Pulmonary artery endothelial cell (primary cell): ENCODE measurements around the gene UBR1. TPM values are rescaled to one million over a fixed set of nuclear protein-coding genes. Genes with fewer than 3 reads are reported as not detected.
"Not testable (repeated sequence)": the region's sequence is repeated elsewhere in the genome, so short reads cannot be mapped to it uniquely, and the experiment has no call there.

Experiments
- DNase-seq: peaks from one replicate; pipeline ENCODE4 v3.0.0-alpha.2; 2011; ENCODE audit warnings: low read depth, low spot score
- total RNA-seq: library from RNA; depleted of rRNA; stranded (reverse); fragments of >200 nt; gene quantifications from 2 replicates; pipeline ENCODE4 v1.2.3, GENCODE V29; 2014

The UBR1 gene
- total RNA-seq: 25.7 and 39.5 TPM in 2 replicates

- peak; percentile 84 for DNase-seq
Observed at GRCh38 chr15:43105778-43106485, at the start of gene UBR1. Gene UBR1, minus strand, starts transcription at chr15:43106038. Its CDS starts 16 bp downstream, at chr15:43106022.

GRCh38 chr15:43153269-43153668, 47.4 kb upstream of the UBR1 start:
- DNase-seq: no peak

- DNase-seq: no peak
Observed at GRCh38 chr15:43151688-43152087, 45.9 kb upstream of the UBR1 start.

GRCh38 chr15:43150191-43150929, 44.5 kb upstream of the UBR1 start:
- DNase-seq: no peak

GRCh38 chr15:43146184-43146583, 40.3 kb upstream of the UBR1 start:
- DNase-seq: no peak

GRCh38 chr15:43144512-43144911, 38.7 kb upstream of the UBR1 start:
- no peak for DNase-seq

- DNase-seq: no peak
Observed at GRCh38 chr15:43143203-43143941, 37.5 kb upstream of the UBR1 start.

GRCh38 chr15:43135351-43135750, 29.5 kb upstream of the UBR1 start:
- no peak for DNase-seq

- DNase-seq: no peak
Observed at GRCh38 chr15:43134157-43134635, 28.4 kb upstream of the UBR1 start.

- no peak for DNase-seq
Observed at GRCh38 chr15:43133430-43134156, 27.8 kb upstream of the UBR1 start, which contains the start of gene TMEM62. Gene TMEM62, plus strand, starts transcription at chr15:43133586. Its CDS starts 217 bp downstream, at chr15:43133803.

GRCh38 chr15:43132830-43133429, 27.1 kb upstream of the UBR1 start:
- DNase-seq: no peak

- DNase-seq: no peak
Observed at GRCh38 chr15:43128980-43129335, 23.1 kb upstream of the UBR1 start.

- DNase-seq: not testable (repeated sequence)
Observed at GRCh38 chr15:43128174-43128979, 22.5 kb upstream of the UBR1 start.

GRCh38 chr15:43127752-43128151, 21.9 kb upstream of the UBR1 start:
- DNase-seq: no peak

GRCh38 chr15:43126356-43126755, 20.5 kb upstream of the UBR1 start:
- no peak for DNase-seq

GRCh38 chr15:43125100-43125661, 19.3 kb upstream of the UBR1 start:
- DNase-seq: no peak

- no peak for DNase-seq
Observed at GRCh38 chr15:43121863-43122262, 16.0 kb upstream of the UBR1 start.

- DNase-seq: no peak
Observed at GRCh38 chr15:43118829-43119228, 13.0 kb upstream of the UBR1 start.

GRCh38 chr15:43118286-43118685, 12.4 kb upstream of the UBR1 start:
- DNase-seq: no peak

GRCh38 chr15:43111354-43111753, 5.5 kb upstream of the UBR1 start:
- DNase-seq: no peak
